GM19438 (cell line): ENCODE measurements around the gene CCDC85A.
A peak's percentile ranks its signal among the peaks of the same experiment; 100 is the strongest.
"Not testable (repeated sequence)": the region's sequence is repeated elsewhere in the genome, so short reads cannot be mapped to it uniquely, and the experiment has no call there.

Source experiments
- ATAC-seq: cut with Tn5 transposase; IDR thresholded peaks from one replicate; pipeline ENCODE4 v1.9.1; 2021; ENCODE audit warnings: low read depth; ENCODE audit not compliant: unreplicated experiment

The CCDC85A gene

DNA sequence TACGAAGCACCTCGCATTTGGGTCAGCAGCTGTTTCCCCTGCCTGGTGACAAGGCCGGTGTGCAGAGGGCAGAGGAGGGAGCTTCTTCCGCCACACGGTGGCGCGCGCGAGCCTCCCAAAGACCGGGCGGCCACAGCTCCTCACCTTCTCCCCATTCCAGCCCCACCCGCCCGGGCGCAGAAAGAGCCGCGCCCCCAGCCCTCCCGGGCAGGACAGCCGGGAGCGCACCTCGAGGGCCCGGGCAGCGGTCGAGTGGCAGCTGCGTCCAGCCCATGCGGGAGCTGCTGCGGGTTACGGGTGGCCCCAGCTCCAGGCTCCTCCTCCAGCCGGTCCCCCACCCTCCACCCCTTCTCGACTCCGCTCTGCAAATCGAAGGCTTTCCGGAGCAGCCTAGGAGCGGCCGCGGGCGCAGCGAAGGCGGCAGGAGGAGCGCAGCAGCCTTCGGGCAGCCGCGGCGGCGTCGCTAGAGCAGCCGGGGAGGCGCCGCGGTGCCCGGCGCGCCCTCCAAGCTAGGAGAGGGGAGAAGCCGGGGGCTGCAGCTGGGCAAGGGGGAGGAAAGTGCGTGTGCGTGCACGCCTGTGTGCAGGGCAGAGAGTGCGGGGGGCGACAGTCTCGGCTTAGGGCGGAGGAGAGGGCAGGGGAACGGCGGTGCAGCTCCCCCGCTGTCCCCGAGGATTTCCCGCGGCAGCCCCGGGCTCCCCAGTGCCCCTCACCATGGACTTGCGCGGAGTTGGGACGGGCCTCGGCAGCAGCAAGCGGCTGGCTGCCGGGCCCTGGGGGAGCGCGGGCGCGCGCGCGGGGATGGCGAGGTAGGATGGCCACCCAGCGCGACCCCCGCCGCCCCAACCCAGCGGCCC lies at the start of gene CCDC85A:
TSS of gene CCDC85A (plus strand) at position 348 of the 857 bp plus-strand sequence. CDS start 635 bp downstream, outside the sequence.
- ATAC-seq = peak; percentile 91

DNA sequence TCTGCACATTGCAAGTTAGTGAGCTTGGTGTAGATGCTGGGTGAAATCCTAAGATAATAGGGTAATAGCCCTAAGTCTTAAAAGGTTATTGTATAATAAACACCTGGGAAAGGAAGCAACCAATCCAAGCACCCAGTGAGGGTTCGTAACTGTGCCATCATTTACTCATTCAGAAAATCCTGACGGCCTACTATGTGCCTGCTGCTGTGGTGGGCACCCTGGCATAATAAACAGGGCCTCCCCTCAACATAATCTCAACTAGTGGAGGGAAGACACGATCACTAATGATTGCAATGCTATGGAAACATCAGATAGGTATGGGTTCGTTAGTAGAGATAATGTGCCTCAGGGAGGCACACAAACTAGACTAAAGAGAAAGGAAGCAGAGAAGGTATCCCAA lies 48.9 kb upstream of the CCDC85A start:
- ATAC-seq = no peak

DNA sequence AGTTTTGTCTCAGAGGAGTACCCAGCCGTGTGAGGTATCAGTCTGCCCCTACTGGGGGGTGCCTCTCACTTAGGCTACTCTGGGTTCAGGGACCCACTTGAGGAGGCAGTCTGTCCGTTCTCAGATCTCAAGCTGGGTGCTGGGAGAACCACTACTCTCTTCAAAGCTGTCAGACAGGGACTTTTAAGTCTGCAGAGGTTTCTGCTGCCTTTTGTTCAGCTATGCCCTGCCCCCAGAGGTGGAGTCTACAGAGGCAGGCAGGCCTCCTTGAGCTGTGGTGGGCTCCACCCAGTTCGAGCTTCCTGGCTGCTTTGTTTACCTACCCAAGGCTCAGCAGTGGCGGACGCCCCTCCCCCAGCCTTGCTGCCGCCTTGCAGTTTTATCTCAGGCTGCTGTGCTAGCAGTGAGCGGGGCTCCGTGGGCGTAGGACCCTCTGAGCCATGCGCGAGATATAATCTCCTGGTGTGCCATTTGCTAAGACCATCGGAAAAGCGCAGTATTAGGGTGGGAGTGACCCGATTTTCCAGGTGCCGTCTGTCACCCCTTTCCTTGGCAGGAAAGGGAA lies 41.2 kb upstream of the CCDC85A start:
- ATAC-seq = not testable (repeated sequence)

DNA sequence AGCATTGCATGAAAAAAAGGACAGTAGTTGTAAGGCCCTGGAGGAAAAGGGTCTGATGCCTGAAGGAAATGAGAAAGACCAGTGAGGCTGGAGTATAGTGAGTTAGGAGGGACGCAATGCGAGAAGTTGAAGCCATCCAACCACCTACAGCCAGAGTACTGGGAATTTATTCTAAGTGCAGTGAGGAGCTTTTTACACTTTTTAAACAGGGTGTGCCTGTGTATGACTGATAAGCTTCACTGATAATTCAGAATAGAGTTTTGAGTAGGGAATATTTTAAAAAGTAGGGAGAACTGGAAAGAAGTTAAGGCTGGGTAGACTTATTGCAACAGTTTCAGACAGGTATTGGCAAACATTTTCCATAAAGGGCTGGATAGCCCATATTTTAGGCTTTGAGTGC lies 35.9 kb upstream of the CCDC85A start:
- ATAC-seq = no peak

DNA sequence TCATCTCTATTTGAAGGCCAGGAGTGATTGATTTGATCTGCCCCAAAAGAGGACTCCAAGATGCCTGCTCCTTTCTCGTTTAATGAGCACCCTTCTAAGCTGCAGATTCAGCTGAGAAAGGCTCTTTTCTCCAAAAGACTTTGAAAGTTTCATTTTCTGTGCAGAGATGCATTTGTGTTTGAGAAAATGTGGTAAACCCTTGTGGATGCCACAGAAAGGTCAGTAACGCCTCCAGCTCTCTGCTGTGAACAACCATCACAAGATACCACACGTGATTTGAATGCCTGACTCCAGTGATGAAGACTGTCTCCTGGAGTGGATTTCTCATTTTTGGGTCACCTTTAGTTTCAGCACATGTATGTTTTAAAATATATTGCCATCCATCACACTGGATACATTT lies 35.0 kb upstream of the CCDC85A start:
- ATAC-seq = no peak

DNA sequence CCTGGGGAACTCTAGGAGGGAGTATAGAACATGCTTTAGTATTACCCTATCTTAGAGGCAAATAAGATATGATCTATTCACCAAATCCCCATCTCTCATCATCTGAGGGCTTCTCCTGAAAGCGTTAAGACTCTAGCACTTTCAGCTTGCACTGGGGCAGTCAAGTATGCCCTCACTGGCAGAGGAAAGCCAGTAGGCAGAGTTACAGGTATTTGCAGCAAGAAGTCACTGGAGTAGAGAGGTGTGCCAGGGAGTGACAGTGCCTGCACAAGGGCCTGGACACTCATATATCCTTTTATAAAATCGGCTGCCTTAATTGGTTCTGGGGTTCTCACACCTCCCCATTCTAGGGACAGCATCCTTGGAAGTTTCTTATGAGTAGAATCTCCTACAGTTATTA lies 31.9 kb upstream of the CCDC85A start:
- no peak for ATAC-seq

DNA sequence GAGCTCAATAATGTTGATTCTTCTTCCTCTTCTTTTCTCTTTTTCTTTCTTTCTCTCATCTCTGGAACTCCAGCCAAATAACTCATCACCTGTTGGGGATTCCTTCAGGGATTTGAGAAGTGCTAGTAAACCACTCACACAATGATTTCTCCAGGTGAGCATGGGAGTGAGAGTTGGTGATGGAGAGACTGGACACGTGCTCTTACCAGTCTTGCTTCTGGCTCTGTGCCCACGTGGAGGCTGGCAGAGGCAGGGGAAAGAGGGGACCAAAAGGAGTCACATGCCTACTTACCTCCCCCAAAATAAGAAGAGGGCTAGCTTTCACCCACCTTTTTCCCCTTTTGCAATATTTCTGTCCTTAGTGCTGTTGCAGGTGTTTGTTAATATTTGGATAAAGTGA lies 28.6 kb upstream of the CCDC85A start:
- ATAC-seq = no peak

DNA sequence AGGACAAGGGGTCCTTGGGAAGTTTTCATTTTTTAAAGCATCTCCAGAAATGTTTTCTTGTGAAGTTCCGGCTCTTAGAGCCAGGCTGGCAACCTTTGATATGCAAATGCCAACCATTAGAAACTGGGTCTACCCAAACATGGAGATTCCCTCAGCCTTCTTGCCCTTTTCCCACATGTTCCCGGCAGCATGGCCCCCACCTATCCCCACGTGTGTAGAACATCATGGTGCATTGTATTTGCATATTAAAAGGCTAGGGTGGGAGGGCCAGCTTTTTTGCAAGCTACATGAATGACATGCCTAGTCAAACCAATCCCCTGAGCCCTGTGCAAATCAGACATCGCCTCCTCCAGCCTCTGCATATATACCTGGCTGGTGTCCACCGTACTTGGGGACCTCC lies 23.9 kb upstream of the CCDC85A start:
- ATAC-seq = not testable (repeated sequence)

DNA sequence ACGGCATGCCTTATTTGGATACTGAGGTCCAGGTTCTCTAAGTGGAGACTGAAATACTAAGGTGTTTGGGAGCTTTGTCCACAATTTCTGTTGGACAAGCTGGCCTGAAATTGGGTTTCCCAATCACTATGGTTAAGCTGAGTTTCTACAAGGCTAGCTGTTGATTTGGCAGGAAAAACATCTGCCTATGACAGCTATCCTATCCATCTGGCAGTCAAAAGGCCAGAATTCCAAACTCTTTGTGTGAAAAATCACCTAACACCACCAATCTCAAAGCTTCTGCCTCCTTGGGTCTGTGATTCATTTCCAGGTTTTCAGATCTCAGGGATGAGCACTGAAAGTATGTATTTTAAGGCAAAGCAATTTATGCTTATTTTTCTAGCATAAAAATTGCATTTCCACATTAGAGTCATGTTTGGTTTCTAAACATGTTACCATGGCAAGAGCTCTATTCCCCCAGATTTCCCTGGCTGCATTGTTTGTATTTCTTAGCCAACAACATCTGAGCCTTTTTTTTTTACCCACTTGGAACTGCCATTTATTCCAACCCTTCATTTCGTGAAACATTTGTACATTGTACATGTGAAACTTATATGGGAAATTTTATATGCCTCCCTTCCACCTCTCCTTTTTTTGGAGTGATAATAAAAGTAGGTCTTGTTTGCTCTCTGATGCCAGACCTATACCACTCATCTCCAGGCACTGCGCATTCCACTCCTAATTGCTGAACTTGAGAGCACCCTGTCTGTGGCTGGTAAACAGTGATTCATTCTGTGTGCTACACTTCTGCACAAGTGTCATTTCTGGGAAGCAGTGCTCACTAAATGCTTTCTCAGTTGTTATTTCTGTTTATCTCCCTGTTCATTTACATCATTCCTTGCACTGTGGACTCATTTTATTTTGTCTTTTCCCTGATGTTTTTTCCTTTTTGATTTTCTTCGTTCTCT lies 15.9 kb upstream of the CCDC85A start:
- no peak for ATAC-seq

DNA sequence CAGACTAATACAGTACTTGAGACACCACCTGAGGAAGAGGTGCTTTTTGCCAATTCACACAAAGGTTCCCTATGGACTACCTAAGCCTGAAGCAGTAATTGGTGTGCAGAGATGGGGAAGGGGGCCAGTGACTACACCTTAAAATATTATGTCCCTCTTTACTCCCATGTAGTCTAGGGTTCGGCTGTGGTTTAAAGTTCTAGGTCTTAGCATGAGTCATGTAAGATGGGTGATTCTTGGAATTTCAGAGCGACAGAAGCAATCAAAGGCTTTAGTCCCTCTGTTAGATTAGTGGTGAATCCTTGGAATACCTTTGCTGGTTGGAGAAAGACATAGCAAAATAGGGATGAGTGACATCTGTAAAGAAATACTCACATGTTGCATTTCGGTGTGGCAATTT lies 14.3 kb upstream of the CCDC85A start:
- no peak for ATAC-seq

DNA sequence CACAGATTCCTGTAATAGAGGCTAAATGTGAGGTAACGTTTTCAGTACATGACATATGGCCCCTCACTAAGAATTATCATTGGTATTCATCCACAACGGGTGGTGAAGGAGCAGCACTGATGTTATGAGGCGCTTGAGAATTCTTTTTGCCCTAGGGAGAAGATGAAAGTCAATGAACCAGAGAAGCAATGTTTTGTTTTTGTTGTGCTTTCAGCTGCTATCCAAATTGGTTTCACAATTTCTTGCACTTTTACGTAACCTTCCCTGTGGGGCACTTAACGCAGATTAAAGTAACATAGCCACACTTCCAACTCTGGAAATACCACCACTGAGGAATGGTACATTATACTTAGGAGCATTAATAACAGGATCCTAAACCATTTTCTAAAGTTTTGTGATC lies 13.3 kb upstream of the CCDC85A start:
- ATAC-seq = no peak

DNA sequence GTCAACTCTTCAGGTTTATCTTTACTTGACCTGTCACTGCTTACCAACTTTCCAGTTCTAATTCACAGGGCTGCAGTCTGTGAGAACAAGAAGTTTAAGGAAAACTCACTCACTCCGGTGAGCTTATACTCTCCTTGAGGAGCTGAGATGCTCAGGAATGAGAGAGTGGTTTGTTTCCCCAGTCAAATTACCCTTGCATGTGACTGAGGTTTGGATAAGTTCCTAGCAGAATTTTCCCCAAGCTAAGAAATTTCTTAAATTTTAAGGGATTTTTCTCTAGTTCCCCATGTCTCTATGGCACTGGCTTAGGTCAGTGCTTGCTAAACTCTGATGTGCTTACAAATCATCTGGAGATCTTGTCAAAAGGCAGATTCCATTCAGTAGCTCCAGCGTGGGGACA lies 12.8 kb upstream of the CCDC85A start:
- no peak for ATAC-seq

DNA sequence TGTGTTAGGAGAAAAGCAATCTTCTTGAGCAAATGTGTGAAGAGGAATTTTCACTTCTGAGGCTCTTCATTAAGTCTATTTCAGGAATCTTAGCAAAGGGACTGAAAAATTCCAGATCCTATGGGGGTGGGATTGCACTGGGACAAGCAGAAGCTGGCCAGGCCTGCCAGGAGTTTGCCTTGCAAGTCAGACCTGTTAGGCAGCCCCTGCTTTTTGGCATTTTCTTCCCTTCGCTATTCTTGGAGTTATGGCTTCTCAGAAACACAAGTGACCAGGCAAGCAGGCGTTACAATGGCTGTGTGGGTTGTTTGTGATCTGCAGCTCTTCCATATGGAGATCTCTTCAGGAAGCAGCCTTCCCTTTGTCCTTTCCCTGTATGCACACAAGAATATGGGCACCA lies 8.0 kb upstream of the CCDC85A start:
- ATAC-seq = no peak

DNA sequence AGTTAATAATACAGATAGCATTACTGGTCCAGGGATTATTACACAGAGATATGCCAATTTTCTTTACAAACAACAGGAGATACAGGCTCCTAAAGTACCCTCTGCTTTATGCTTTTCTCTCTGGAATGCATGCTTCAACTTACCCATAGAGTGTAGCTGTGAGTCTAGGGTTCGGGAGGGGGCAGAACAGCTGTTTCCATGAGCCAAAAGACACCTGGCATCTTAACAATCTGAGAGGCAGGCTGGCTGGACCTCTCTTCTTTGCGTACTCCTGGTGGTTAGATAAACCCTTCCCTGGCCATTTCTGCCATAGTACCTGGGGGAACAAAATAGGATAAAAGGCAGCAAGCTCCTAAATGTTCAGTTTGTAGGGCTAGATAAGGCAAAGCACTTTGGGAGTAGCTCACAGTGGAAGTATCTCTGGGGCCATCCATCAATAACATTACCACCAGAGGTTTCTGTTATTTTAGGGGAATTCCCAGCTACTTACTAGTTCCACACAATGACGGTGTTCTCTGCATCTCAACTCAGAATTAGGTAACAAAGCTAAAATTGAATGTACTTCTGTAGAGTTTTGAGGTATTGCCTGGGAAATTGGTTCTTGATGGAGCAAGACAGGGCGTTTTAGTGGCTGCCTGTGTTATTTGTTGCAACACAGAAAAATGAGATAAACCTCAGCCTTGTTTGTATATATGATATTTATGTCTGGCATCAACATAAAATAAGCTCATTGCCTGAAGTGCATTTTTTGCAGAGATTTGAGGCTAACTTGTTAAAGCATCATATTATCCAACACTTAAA lies 6.2 kb upstream of the CCDC85A start:
- ATAC-seq = no peak

DNA sequence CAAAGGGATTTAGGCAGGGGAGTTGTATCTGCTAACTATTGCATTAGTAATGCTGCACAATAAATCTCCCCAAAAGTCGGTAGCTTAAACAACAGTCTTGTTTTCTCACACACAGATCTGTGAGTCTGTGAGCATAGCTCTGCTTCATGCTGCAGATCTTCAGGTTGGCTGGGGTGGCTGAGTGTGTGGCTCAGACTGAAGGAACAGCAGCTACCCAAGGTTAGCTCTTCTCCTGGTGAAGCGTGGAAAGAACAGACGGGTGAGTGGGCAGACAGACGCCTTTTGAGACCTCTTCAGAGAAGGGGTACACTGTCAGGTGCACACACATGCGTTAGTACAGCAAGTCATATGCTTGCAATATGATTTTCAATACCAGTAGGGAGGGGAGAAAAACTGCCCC lies 3.9 kb upstream of the CCDC85A start:
- ATAC-seq = no peak

DNA sequence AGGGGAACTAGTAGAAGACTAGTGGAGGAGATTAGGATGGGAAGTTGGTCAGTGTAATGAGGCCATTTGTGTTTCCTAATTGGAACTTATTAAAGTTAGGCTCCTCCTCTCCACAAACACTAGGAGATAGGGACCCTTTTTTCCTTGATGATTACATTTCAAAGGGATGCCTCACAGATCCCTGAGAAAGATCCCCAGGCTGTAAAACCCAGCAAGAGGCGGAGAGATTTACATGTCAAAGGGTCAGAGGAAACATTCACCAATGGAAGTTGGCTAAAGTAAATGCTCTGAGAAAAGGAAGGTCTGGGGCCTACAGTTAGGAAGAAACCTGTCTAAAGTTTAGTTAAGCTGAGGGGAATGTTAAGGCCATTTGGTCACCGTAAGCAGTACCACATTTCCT lies 1.4 kb upstream of the CCDC85A start:
- no peak for ATAC-seq

DNA sequence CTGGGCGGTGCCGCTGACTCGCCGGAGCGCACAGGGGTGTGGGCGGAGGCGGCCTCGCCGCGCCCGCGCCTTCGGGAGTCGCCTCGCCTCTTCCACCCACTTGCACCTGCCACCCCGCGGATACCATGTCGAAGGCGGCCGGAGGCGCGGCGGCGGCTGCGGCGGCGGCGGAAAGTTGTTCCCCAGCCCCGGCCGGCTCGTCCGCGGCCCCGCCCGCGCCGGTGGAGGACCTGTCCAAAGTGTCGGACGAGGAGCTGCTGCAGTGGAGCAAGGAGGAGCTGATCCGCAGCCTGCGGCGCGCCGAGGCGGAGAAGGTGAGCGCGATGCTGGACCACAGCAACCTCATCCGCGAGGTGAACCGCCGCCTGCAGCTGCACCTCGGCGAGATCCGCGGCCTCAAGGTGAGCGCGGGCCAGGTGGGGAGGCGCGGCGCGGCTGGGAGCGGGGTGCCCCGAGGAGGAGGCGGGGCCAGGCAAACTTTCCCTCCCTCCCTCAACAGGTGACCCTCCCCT lies 766 bp downstream of the CCDC85A start:
- ATAC-seq = no peak

DNA sequence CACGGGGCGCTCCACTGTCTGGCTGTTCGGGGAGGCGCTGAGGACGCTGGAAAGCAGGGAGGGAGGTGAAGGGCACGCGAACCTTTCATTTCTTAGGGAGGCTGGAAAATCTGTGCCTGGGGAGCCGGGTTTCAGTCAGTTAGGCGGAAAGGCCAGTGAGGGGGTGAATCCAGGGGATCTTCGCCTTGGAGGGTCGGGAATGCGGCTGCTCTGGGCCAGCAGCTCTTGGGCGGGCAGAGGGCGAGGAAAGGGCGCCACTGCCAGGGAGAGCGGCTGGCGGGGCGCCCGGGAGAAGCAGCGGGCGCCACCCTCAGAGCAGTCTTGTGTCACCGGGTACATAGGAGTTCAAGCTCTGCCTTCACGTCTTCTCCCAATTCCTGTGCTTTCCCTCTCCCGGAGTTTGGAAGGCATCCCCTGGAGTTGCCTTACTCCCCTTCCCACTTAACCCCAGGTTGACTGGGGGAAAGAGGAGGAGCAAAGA lies 1.4 kb downstream of the CCDC85A start:
- no peak for ATAC-seq

DNA sequence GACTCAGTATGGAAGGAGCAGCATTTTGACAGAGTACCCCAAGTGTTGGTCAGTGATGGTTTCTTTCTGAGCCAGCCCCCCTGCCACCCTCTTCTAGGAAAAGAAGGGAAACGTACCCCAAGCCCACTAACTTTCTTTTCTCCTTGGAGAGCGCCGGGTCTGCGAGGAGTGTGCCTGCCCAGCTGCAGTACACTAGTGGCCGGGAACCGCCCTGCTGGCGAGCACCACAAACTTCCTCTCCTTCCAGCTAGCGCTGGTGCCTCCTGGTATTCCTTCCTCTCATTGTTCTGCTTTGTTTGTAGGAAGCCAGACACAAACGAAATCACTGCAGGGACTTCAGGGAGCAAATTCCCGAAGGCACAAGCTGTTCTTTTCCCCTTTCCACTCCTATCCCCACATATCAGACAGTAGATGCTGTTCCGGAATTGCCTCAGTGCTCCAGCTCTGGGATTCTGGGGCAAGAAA lies 1.8 kb downstream of the CCDC85A start:
- ATAC-seq = no peak

DNA sequence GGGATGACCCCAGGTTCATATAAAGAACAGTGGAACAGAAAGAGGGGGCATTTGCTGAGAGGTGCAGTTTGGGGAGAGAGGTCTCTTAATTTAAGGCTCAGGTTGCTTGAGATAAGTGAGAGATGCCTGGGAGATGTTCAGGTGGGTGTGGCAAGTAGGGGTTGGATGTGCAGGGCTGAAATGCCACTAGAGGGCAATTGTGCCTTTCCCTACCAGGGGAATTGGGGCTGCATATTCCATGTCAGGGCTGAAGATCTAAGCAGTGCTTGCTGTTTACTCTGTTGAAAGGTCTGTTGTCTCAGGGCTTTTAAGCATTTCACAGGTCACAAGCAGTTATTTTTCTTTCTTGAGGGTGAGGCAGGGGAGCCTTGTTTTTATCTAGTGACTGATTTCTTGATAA lies 7.8 kb downstream of the CCDC85A start:
- ATAC-seq = no peak
